Measurements from ENCODE around the gene SEZ6L. TPM values are rescaled to one million over a fixed set of nuclear protein-coding genes. Genes with fewer than 3 reads are reported as not detected.

Gene SEZ6L
- total RNA-seq, 1 experiment from 2014 or later: 0.83 TPM

DNA sequence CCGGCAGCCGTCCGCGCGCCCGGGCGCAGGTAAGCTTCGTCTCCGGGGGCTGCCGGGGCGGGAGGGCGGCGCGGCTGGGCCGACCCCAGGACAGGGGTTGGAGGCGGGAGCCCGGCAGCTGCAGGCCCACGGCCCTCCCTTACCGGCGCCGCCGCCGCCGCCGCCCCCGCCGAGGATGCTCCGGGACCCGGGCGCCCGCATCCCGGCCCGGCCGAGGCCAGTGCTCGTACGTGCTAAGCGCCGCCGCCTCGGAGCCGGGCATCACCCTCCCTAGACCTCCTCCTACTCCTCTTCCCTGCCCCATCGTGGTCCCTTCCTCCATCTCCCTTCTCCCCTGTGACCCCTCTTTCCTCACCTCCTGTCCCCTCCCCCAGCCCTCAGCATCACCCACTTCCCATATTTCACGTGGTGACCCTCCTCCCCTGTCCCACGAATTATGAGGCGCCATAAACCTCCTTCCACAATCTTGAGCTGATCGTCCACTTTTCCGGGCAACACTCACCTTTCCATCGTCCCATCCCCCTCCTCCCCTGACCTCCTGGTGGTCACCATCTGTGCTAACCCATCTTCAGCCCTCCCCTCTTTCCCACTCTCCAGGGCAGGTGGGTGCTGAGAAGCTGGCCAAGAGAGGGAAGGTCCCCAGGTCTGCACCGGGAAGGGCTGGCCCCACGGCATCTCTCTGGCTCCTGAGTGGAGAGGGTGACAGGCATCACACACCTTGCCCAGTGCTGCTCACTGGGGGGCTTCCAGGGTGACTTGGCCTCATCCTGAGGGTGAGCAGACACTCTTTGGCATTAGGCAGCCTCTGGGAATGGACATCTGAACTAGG lies 260.4 kb downstream of the SEZ6L start:
- Histone ChIP-seq H3K27me3 (ENCODE audit: control insufficient read depth, insufficient read depth, low read length) (peaks cover 9% of the 10 kb centered on the region; the same call in 1 of the 2 replicates), H3K36me3 (replicated peaks; ENCODE audit: control insufficient read depth, insufficient read depth, low read length) (no peaks in the 10 kb centered on the region), H3K4me3 (ENCODE audit: insufficient read depth, low read depth, low read length) (peak overlapping the region; percentile 49)
- peak; percentile 75 for DNase-seq

DNA sequence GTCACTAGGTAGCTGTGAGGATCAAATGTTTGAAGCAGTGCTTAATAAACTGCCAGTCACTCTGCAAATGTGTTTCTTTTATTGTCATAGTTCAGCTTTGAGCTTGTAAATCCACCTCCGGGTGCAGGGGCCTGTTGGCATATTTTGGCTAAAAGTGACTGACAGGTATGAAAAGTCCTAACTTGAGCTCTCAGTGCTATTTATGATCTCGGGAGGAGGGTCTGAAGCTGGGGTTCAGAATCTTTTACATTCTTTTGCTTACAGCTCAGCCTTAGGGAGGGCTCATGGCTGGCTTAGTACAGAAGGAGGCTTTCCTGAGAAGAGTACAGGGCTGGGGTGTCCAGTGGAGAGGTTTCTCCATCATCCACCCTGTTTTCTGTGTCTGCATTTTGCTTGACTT lies 261.3 kb downstream of the SEZ6L start:
- Histone ChIP-seq H3K27me3 (ENCODE audit: control insufficient read depth, insufficient read depth, low read length) (peaks cover 9% of the 10 kb centered on the region; the same call in 1 of the 2 replicates), H3K36me3 (replicated peaks; ENCODE audit: control insufficient read depth, insufficient read depth, low read length) (no peaks in the 10 kb centered on the region), H3K4me3 (ENCODE audit: insufficient read depth, low read depth, low read length) (no peak overlapping the region)
- DNase-seq: no peak

DNA sequence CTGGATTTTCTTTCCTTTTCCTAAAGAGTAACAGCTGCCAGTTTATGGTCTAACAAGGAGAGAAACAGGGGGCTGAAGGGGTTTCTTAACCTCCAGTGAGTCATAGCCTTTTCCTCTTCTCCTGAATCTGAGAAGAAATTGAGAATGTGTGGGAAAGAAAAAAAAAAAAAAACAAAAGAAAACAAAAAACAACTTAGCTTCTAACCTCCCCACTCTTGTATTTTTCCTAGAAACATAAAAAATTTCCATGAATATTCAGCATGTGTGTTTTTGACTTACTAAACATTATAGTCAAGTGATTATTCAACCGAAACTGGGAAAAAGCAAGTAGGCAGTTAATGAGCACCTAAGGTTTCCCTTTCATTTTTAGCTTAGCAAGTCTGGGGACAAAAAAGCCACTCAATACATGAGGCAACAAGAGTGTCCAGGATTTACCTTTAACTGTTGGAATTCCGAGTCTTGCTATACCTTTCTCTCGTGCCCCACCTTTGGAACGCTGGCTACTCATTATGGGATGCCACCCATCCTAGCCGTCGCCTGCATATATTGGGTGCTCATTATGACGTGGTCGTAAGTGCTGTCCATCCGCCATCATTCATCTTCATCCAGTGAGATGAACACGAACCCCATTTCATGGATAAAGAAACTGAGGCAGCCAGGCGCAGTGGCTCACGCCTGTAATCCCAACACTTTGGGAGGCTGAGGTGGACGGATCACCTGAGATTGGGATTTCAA lies 262.2 kb downstream of the SEZ6L start:
- DNase-seq: no peak
- Histone ChIP-seq H3K4me3 (ENCODE audit: insufficient read depth, low read depth, low read length) (no peak overlapping the region), H3K36me3 (replicated peaks; ENCODE audit: control insufficient read depth, insufficient read depth, low read length) (no peaks in the 10 kb centered on the region), H3K27me3 (ENCODE audit: control insufficient read depth, insufficient read depth, low read length) (peaks cover 9% of the 10 kb centered on the region; the same call in 1 of the 2 replicates)

DNA sequence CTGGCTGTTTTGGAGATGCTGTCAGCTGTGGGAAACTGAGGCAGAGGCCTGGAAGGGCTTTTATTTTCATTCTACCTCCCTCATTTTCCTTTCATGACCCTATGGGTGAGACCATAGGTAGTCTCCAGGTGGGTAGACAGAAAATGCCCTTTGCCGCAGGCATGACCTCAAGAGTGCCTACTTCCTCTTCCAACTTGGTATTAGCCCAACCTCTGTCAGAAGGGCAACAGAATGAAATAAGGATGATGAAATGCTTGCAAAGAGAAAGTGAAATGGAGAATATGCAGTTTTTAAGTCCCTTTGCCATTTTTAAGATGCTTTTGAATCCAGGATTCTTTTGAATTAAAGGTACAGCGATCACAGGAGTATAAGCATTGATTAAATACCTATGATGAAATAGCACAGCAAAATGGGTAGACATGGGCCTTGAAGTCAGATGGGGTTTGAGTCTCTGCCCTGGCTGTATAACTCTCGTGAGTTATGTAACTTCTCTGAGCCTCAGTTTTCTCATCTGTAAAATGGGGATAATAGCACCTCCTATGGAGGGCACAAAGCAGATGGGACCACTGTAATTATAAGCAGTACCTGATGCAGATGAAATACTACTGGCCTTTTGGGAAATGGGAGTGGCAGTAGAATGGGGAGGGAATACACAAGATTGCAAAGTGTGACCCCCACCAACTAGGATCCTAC lies 263.5 kb downstream of the SEZ6L start:
- no peak overlapping the region for H3K4me3 ChIP-seq (ENCODE audit: insufficient read depth, low read depth, low read length)
- no peaks in the 10 kb centered on the region; the same call in 1 of the 2 replicates for H3K36me3 ChIP-seq (replicated peaks; ENCODE audit: control insufficient read depth, insufficient read depth, low read length)
- peaks cover 9% of the 10 kb centered on the region; the same call in 1 of the 2 replicates for H3K27me3 ChIP-seq (ENCODE audit: control insufficient read depth, insufficient read depth, low read length)
- no peak for DNase-seq

Data from H7 (cell line).